ENCODE measurements around the gene LPIN1.
"Not testable (repeated sequence)": the region's sequence is repeated elsewhere in the genome, so short reads cannot be mapped to it uniquely, and the experiment has no call there.

The LPIN1 gene

GRCh38 chr2:11715987-11716652 lies 30.3 kb upstream of the LPIN1 start:
- no peak for DNase-seq

GRCh38 chr2:11716689-11717321 lies 29.6 kb upstream of the LPIN1 start:
- no peak for DNase-seq

- no peak for DNase-seq
Measured at GRCh38 chr2:11717623-11718022, 28.8 kb upstream of the LPIN1 start.

- DNase-seq = no peak
Measured at GRCh38 chr2:11718606-11719005, 27.8 kb upstream of the LPIN1 start.

- no peak for DNase-seq
Measured at GRCh38 chr2:11719230-11719977, 27.0 kb upstream of the LPIN1 start.

- no peak for DNase-seq
Measured at GRCh38 chr2:11720752-11721151, 25.7 kb upstream of the LPIN1 start.

GRCh38 chr2:11722292-11723060 lies 24.0 kb upstream of the LPIN1 start:
- DNase-seq = no peak

- DNase-seq = no peak
Measured at GRCh38 chr2:11723061-11723371, 23.4 kb upstream of the LPIN1 start.

GRCh38 chr2:11724151-11724550 lies 22.3 kb upstream of the LPIN1 start:
- DNase-seq = no peak

GRCh38 chr2:11726384-11726783 lies 20.0 kb upstream of the LPIN1 start:
- DNase-seq = no peak

- no peak for DNase-seq
Measured at GRCh38 chr2:11729362-11730212, 16.8 kb upstream of the LPIN1 start.

- not testable (repeated sequence) for DNase-seq
Measured at GRCh38 chr2:11731214-11731984, 15.0 kb upstream of the LPIN1 start.

GRCh38 chr2:11732587-11732986 lies 13.8 kb upstream of the LPIN1 start:
- no peak for DNase-seq

GRCh38 chr2:11737852-11738251 lies 8.6 kb upstream of the LPIN1 start:
- DNase-seq = not testable (repeated sequence)

- DNase-seq = no peak
Measured at GRCh38 chr2:11738589-11739436, 7.6 kb upstream of the LPIN1 start.

- no peak for DNase-seq
Measured at GRCh38 chr2:11740723-11741122, 5.7 kb upstream of the LPIN1 start.

GRCh38 chr2:11742317-11742701 lies 4.1 kb upstream of the LPIN1 start:
- no peak for DNase-seq

GRCh38 chr2:11742702-11743357 lies 3.6 kb upstream of the LPIN1 start:
- no peak for DNase-seq

- no peak for DNase-seq
Measured at GRCh38 chr2:11743366-11743765, 3.1 kb upstream of the LPIN1 start.

Data from activated CD4-positive, alpha-beta T cell treated with anti-CD3 and anti-CD28 coated beads for 4 hours (primary cell).